GM19099 (cell line): Measurements from ENCODE around the gene FOXN3.

ENCODE experiments used
- POLR2A ChIP-seq: IDR thresholded peaks from 3 replicates; pipeline ENCODE4 v1.6.1; 2011; ENCODE audit warnings: low read depth; ENCODE audit not compliant: insufficient read length; ENCODE audit errors: extremely low read depth

The FOXN3 gene

DNA sequence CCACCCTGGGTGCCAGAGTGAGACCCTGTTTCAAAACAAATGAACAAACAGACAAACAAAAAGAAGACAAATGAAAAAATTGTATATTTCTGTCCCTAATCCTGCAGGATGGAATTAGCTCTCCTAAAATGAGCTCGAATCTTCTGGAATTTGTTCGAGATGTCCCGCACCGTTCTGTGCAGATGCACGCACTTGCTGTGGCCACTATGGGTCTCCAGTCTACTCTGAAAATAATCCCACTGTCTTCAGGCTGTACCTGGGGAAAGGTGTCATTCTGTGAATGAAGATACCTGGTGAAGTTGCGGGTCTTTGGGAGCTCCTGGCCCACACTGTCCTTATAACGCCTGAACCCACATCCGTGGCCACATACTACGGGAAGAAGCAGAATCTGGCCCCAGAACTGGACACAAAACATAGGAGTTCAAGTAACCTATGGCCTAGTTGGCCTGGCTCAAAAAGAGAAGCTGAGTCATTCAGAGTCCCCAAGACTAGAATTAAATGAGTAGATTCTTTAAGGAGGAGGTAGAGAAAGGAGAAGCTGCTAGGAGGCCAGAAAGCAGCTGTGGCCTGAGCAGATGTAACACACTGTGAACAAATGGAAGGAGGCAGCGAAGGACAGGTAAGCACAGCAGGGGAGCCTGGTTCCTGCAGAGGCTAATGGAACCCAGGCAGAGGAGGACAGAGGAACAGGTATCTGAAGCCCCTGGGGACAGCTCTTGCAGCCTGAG lies 108.6 kb downstream of the FOXN3 start:
- no peak for TF ChIP-seq POLR2A

DNA sequence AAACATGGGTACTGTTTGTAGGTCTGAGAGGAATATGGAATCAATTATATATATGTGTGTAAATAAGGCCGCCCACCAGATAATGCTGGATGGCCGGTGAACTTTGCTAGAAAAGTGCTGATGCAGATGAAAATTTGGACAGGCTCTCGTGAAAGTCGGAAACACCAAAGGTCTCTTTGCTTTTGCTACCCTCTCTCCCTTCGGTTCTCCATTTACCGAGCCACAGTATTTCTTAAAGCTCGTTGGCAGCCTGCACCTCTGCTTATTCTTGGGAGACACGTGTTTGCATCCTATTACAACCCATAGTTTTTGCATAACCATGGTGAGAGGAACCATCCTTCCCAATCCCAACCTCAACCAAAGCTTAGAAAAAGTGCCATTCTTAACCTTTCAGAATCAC lies 109.6 kb downstream of the FOXN3 start:
- TF ChIP-seq POLR2A = no peak

DNA sequence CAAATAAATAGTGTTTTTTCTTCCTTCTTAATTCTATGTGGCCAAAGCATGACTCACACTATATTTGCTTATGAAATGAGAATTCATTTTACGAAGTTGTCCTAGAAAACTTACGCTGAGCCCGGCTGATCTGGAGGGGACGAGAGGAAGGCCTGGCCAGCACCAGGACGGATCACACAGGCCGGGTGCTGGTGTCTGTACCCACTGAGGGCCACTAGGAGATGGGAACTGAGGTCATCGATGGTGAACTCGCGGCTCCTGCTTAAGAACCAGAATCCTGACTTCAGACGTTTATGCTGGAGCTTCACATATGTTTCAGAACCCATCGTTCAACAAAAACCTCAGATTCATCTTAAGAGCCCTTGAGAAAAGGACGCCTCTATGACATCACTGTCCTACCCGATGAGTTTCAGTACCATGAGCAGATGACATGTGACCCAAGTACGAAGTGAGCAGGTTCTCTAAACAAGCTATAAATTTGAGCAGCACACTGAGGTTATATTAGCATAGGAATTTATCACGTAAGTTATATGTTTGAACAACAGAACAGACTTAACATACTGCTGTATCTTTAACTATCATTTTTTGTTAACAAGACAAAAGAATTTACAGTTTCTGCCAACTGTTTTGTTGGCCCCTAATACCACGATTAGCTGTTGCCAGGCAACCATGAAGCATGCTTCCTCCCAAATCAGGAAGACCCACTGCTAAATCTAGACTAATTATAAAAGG lies 111.9 kb downstream of the FOXN3 start:
- TF ChIP-seq POLR2A = no peak

DNA sequence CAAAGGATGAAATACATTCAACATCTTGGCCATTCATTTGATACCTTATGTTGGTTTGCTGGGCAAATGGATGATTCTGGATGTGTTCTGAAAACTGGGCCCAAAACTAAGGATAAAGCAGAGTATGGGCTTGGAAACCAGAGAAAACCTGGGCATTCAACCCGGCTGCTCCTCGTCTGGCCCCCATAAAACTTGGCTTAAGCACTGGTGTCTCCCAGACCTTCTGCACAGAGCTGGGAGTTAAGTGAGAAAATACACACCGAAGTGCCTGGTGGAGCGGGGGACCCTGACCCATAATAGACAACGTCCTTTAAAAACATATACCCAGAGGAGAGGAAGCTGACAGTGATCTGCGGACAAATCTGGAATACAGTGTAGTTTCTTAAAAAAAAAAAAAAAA lies 112.5 kb downstream of the FOXN3 start:
- peak; percentile 18 for TF ChIP-seq POLR2A

DNA sequence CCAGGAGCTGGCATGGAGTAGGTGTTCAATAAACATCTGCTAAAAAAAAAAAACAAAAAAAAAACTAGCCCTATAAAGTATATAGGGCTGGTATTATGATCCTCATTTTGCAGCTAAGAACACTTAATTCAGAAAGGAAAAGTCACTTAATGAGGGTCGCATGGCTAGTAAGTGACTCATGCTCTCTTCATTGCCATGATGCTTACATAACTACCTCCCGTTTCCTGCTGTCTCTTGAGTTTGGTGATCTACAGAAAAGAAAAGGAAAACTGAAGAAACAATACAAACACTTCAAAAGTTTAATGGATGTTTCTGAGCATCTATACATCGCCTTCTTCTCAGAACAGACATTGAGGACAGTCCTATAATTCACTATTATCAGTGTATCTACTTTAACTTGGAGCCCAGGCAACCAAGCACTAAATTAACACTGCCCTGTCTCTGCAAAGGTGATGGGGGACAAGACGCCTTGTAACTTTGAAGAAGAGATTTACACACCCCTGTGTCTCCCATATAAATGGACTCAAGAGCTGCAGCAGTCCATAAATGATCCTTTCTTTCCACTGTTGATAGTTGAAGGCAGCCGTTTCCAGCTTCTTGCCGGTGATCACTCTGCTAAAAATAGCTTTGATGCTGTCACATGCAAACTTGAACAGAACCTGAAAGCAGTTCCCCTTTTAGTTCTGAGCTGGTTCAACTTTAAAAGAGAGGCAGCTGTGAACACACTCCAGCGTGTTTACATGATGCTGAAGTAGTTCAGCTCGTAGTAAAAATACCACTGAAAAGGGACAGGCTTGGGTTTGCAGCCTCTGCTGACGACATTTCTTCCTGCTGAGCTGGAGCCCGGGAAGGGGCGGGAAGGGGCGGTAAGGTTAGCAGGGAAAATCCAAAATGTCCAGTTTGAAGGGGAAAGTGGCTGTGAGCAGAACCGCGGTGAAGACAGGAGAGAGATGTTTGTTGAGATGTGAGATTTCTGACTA lies 113.3 kb downstream of the FOXN3 start:
- peak; percentile 59 for TF ChIP-seq POLR2A

DNA sequence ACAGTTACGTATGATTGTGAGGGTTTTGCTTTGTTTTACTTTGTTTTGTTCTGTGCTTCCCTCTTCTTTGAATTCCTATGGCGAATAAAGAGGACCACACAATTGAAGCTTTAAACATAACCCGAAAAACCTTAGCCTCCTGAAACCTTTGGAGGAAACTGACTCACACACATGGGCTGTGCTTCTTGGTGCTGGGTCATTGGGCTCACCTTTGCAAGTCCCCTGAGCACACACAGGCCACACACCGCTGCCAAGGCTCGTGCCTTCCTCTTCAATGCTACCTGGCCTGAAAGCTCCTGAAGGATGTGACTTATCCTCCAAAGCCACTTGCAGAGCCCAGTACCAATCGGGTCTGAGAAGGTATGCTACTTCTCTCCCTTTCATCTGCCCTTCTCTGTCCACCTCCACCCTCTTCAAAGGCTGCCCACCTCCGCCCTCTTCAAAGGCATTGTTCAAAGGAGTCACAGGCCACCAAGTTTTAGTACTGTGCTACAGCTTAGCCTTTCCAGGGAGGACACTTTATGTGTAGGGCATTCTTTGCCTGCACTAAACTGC lies 114.6 kb downstream of the FOXN3 start:
- TF ChIP-seq POLR2A = no peak

DNA sequence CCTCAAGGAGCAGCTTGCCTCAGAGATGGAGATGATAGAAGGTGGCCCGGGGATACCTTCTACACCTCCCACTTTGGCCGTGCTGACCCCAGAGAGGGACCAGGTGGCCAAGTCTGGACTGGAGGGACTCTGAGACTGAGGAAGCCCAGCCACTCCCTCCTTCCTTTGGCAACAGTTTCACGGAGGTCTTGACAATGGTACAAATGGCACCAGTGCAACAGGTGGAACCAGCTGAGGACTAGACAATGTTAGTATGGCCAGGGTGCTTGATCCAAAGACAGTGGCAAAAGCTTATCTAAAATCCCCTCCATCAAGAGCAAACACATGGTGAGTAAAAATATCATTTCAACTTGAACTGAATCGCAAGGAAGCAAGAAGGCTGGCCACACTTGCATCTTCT lies 117.4 kb downstream of the FOXN3 start:
- no peak for TF ChIP-seq POLR2A

DNA sequence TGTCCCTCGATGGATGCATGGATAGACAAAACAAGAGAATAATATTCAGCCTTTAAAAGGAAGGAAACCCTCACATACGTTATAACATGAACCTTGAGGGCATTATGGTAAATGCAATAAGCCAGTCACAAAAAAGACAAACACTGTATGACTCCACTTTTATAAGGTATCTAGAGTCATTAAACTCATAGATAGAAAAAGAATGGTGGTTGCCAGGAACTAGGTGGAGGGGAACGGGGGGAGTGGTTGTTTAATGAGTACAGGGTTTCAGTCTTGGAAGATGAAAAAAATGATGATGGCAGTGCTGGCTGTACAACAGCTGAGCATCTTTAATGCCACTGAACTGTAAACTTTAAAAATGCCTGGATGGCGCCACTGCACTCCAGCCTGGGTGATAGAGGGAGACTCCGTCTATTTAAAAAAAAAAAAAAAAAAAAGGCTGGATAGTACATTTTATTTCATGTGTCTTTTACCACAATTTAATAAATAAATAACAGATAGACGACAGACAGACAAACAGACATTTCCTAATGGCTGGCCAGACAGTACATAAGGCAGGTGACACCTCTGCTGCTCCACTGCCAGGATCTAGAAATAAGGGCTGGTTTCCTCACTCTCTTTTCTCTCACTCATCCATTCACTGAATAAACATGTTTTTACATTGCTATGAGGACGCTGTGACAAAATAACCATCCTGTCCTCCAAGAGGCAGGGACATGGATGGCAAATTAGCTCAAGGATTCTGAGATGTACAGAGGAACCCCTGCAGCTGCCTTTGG lies 118.8 kb downstream of the FOXN3 start:
- TF ChIP-seq POLR2A = no peak

DNA sequence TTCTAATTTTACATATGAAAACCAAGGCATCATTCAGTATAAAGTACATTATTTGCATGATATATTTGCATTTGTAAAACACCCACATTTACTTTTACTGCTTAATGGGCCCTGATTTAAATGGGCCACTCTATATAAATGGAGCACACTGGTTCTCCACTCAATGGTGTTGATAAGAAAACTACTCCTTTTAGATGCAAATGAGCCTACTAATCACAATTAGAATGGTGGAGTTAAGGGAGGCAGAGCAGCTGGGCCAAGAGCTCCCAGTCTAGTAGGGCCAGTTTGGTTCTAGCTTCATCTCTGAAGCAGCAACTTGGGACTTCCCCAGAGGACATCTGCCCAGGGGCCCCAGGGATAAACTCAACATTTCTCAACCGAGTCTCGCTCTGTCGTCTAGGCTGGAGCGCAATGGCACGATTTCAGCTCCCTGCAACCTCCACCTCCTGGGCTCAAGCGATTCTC lies 120.7 kb downstream of the FOXN3 start:
- no peak for TF ChIP-seq POLR2A

DNA sequence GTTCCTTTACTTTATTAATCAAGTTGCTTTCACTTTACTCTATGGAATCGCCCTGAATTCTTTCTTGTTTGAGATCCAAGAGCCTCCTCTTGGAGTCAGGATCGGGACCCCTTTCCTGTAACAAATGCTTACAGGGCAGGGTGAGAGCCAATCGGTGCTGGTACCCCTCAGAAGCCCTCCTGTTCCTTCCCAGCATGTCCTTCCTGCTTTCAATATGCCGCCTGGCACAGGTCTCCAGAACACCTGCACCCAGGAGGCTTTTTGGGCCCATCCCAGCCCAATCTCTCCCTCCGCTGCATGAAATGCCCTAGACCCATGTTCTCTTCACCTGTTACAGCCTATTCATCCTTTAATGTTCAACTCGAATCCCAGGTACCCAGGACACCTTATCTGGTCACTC lies 122.2 kb downstream of the FOXN3 start:
- TF ChIP-seq POLR2A = no peak

DNA sequence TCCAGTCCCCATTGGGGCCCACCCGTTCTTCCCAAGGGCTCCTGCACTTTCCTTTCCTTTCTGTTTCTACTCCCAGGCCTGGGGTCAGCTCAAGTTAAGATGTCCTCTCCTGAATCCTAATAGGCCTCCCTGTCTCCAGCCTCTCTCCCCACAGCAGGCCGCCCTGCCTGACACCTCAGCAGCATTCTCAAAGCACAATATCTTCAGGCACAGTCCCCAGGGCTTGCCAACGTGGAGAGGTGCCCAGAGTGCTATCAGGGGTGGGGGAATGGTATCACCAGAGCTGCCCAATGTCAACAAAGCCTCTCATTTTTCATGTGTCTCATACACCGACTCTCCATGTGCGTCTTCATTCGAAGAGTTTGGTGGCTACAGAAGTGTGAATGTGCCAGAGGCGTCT lies 123.0 kb downstream of the FOXN3 start:
- no peak for TF ChIP-seq POLR2A

DNA sequence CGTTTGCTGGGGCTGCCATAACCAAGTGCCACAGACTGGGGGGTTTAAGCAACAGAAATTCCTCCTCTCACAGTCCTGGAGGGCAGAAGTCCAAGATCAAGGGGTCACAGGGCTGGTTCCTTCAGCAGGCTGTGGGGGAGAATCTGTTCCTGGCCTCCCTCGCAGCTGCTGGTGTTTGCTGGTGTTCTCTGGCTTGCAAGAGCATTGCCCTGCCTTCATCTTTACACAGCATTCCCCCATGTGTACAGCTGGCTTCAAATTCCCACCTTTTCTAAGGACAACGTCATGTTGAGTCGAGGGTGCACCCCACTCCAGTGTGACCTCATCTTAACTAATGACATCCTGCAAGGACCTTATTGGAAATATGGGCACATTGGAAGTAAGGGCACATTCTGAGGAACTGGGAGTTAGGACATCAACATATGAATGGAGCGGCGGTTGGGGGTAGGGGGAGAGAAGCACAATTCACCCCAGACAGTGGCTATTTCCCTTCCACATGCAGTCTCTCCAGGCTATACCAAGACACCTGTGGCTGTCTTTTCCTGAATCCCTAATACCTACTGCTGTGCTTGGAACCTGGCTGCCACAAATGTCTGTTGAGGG lies 123.6 kb downstream of the FOXN3 start:
- TF ChIP-seq POLR2A = no peak

DNA sequence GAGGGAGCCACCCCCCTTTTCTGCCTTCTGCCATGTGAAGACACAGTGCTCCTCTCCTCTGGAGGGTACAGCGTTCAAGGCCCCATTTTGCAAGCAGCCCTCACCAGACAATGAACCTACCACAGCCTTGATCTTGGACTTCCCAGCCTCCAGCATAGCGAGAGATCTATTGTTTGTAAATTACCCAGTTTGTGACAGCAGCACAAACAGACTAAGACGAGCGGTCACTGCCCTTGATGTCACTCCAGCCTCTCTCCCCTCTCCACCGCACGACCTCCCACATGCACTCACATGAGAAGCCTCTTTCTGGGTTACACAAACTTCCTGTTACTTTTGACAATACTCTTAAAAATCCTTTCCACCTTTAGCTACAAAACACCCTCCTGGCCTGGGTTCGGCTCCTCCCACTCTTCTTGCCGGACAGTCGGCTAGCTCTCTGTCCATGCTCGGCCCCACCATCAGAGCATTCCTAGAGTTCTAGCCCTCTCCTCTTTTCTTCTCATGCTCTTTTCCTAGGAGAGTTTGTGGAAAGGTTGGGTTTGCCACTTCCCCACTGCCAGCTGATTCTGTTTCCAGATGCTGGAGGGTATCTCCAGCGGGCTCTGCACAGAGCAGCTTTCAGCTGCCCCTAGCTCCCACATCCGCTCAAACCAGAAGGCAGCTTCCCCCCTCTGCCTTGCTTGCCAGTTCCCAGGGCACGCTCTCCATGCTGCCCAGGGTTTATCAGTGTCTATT lies 124.3 kb downstream of the FOXN3 start:
- TF ChIP-seq POLR2A = no peak
